Loucy (cell line): Measurements from ENCODE around the gene ADCY7.

Experiments
- H2AFZ ChIP-seq: fragments of 200-600 bp; sonication (generic); 2 replicates; pipeline ENCODE4 v1.6.0; 2016; ENCODE audit warnings: antibody characterized with exemption, mild to moderate bottlenecking, low read length, moderate library complexity
- H3F3A ChIP-seq: fragments of 200-600 bp; 2 replicates; pipeline ENCODE4 v1.6.0; 2016; ENCODE audit warnings: antibody characterized with exemption, low read depth, mild to moderate bottlenecking
- H3K27me3 ChIP-seq: fragments of 200-600 bp; sonication (generic); 2 replicates; pipeline ENCODE4 v1.6.1; 2014; ENCODE audit warnings: low read length, mild to moderate bottlenecking; ENCODE audit not compliant: insufficient read depth, poor library complexity, severe bottlenecking
- H3K36me3 ChIP-seq: fragments of 200-600 bp; sonication (generic); 2 replicates; pipeline ENCODE4 v1.6.1; 2016; ENCODE audit warnings: low read length; ENCODE audit not compliant: insufficient read depth
- H3K4me1 ChIP-seq: fragments of 200-600 bp; sonication (generic); 2 replicates; pipeline ENCODE4 v1.5.1; 2014; ENCODE audit warnings: low read length, mild to moderate bottlenecking; ENCODE audit not compliant: insufficient read depth, poor library complexity, severe bottlenecking
- H3K4me2 ChIP-seq: fragments of 200-600 bp; sonication (generic); 2 replicates; pipeline ENCODE4 v1.6.0; 2014; ENCODE audit warnings: antibody characterized with exemption, low read length, low read depth, mild to moderate bottlenecking; ENCODE audit not compliant: poor library complexity, severe bottlenecking
- H3K4me3 ChIP-seq: fragments of 200-600 bp; sonication (generic); 2 replicates; pipeline ENCODE4 v1.5.1; 2014; ENCODE audit warnings: low read length, mild to moderate bottlenecking, mixed read lengths; ENCODE audit not compliant: poor library complexity, severe bottlenecking
- H3K79me2 ChIP-seq: fragments of 200-600 bp; sonication (generic); 2 replicates; pipeline ENCODE4 v1.6.1; 2014; ENCODE audit warnings: low read length; ENCODE audit not compliant: insufficient read depth
- H3K9ac ChIP-seq: fragments of 200-600 bp; sonication (generic); 2 replicates; pipeline ENCODE4 v1.6.0; 2014; ENCODE audit warnings: mild to moderate bottlenecking, low read depth, low read length, moderate library complexity; ENCODE audit not compliant: poor library complexity, severe bottlenecking
- H3K9me2 ChIP-seq: fragments of 200-600 bp; sonication (generic); replicated peaks from 2 replicates; pipeline ENCODE4 v1.6.1; 2016; ENCODE audit warnings: low read depth, low read length, mixed read lengths
- H3K9me3 ChIP-seq: fragments of 200-600 bp; sonication (generic); 2 replicates; pipeline ENCODE4 v1.6.1; 2014; ENCODE audit warnings: mild to moderate bottlenecking, antibody characterized with exemption, low read length, low read depth; ENCODE audit not compliant: insufficient read depth
- H4K20me1 ChIP-seq: fragments of 200-600 bp; sonication (generic); 2 replicates; pipeline ENCODE4 v1.6.0; 2014; ENCODE audit warnings: antibody characterized with exemption, low read length, mild to moderate bottlenecking; ENCODE audit not compliant: insufficient read depth, poor library complexity, severe bottlenecking
- CTCF ChIP-seq: fragments of 200-600 bp; sonication (generic); conservative IDR thresholded peaks from 2 replicates; pipeline ENCODE4 v1.5.1; 2014; ENCODE audit warnings: mild to moderate bottlenecking, antibody characterized with exemption, low read length
- EZH2phosphoT487 ChIP-seq: fragments of 200-600 bp; IDR thresholded peaks from 2 replicates; pipeline ENCODE4 v1.6.1; 2018; ENCODE audit warnings: antibody characterized with exemption, mild to moderate bottlenecking, moderate library complexity, borderline replicate concordance

The ADCY7 gene

GRCh38 chr16:50274326-50275097, 8.2 kb downstream of the ADCY7 start:
- Histone ChIP-seq H4K20me1 (peaks cover 4% of the 10 kb centered on the region), H3K4me2 (peak overlapping the region; percentile 99), H3K9me3 (no peaks in the 10 kb centered on the region), H3K36me3 (no peaks in the 10 kb centered on the region), H3K4me3 (peak overlapping the region; percentile 76), H3K9me2 (no peaks in the 10 kb centered on the region), H2AFZ (peak overlapping the region; percentile 48; the same call in 1 of the 2 replicates), H3K79me2 (peaks cover 97% of the 10 kb centered on the region), H3K27me3 (no peaks in the 10 kb centered on the region), H3F3A (no peaks in the 10 kb centered on the region; the same call in 1 of the 2 replicates), H3K4me1 (peaks cover 74% of the 10 kb centered on the region), H3K9ac (peak overlapping the region; percentile 86)
- TF ChIP-seq EZH2phosphoT487 (no peak), CTCF (peak; percentile 26; the same call in 1 of the 2 replicates)

- Histone ChIP-seq H2AFZ (no peak overlapping the region), H3K4me3 (peak overlapping the region; percentile 76), H3K27me3 (no peaks in the 10 kb centered on the region), H3K4me1 (peaks cover 76% of the 10 kb centered on the region), H3F3A (no peaks in the 10 kb centered on the region; the same call in 1 of the 2 replicates), H4K20me1 (peaks cover 4% of the 10 kb centered on the region), H3K9ac (peak overlapping the region; percentile 86), H3K79me2 (peaks cover 97% of the 10 kb centered on the region), H3K4me2 (peak overlapping the region; percentile 99), H3K9me2 (no peaks in the 10 kb centered on the region), H3K9me3 (no peaks in the 10 kb centered on the region), H3K36me3 (no peaks in the 10 kb centered on the region)
- TF ChIP-seq EZH2phosphoT487 (no peak), CTCF (no peak)
Measured at GRCh38 chr16:50275098-50275415, 8.7 kb downstream of the ADCY7 start.

- Histone ChIP-seq H3K4me3 (peak overlapping the region; percentile 76), H3K9me2 (no peaks in the 10 kb centered on the region), H3K79me2 (peaks cover 97% of the 10 kb centered on the region), H3K4me1 (peaks cover 82% of the 10 kb centered on the region), H2AFZ (no peak overlapping the region), H3K9me3 (no peaks in the 10 kb centered on the region), H3F3A (no peaks in the 10 kb centered on the region; the same call in 1 of the 2 replicates), H3K9ac (peak overlapping the region; percentile 86), H3K27me3 (no peaks in the 10 kb centered on the region), H4K20me1 (peaks cover 4% of the 10 kb centered on the region), H3K4me2 (peak overlapping the region; percentile 99), H3K36me3 (no peaks in the 10 kb centered on the region)
- TF ChIP-seq CTCF (no peak), EZH2phosphoT487 (no peak)
Measured at GRCh38 chr16:50275428-50276325, 9.3 kb downstream of the ADCY7 start.
